ENCODE data around the gene VWA5B2. TPM values are rescaled to one million over a fixed set of nuclear protein-coding genes. Genes with fewer than 3 reads are reported as not detected.

Gene VWA5B2
- total and polyA plus RNA-seq, 2 of the 13 experiments (the other 11 are each of a cell fraction or from before 2014, with no cell fraction given), result 0.03 to 0.04 TPM

DNA sequence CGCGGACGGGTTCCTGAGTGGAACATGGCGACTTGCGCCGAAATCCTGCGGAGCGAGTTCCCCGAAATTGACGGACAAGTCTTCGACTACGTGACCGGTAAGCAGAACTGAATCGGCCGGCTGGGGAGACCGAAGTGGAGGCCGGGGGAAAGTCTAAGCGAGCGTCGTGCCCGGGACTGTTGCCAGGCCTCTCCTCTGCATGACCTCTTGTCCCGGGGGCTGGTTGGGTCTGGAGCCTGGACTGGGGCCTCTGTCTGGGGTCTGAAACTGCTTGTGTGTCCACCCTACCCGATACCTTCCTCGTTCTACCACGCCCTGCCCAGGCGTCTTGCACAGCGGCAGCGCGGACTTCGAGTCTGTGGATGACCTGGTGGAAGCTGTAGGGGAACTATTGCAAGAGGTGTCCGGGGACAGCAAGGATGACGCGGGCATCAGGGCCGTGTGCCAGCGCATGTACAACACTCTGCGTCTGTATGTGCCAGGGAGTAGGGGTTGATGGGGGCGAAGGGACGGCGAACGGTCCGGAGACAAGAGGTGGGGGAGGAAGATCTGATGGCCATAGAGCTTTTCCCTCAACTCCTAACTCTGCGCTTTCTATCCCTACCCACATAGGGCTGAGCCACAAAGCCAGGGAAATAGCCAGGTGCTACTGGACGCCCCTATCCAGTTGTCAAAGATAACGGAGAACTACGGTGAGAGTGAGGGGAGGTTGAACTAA lies 43.0 kb upstream of the VWA5B2 start, which contains the start of gene ABCF3 (continued):
- TF ChIP-seq NAIF1 (CRISPR knock-in tag; IDR thresholded peaks at IDR 0.05; ENCODE audit: borderline replicate concordance) (no peak; the same call in 1 of the 2 replicates), HNRNPLL (IDR thresholded peaks at IDR 0.05; ENCODE audit: low read depth, low read length, poor library complexity, severe bottlenecking) (peak; percentile 86), TAF15 (IDR thresholded peaks at IDR 0.05; ENCODE audit: low read depth, low read length, poor library complexity, severe bottlenecking) (no peak), GZF1 (CRISPR knock-in tag; IDR thresholded peaks at IDR 0.05) (no peak), UBTF (CRISPR knock-in tag; IDR thresholded peaks at IDR 0.05) (no peak; the same call in 1 of the 2 replicates), ZNF12 (CRISPR knock-in tag; IDR thresholded peaks at IDR 0.05) (no peak), EP300 (IDR thresholded peaks at IDR 0.05; ENCODE audit: low read depth in 2 of 2, low read length in 2 of 2) (no peak), EP300 (CRISPR knock-in tag; IDR thresholded peaks at IDR 0.05; ENCODE audit: borderline replicate concordance) (no peak), ZNF784 (CRISPR knock-in tag; IDR thresholded peaks at IDR 0.05; ENCODE audit: borderline replicate concordance) (no peak), ZNF564 (CRISPR knock-in tag; IDR thresholded peaks at IDR 0.05) (no peak), TRAFD1 (CRISPR knock-in tag; IDR thresholded peaks at IDR 0.05; ENCODE audit: borderline replicate concordance) (no peak), AGO2 (optimal IDR thresholded peaks at IDR 0.05; ENCODE audit: low read depth, low read length) (no peak), ZBTB14 (CRISPR knock-in tag; IDR thresholded peaks at IDR 0.05) (no peak), MAF1 (CRISPR knock-in tag; IDR thresholded peaks at IDR 0.05; ENCODE audit: borderline replicate concordance) (no peak), IKZF5 (CRISPR knock-in tag; IDR thresholded peaks at IDR 0.05) (peak; percentile 10; the same call in 1 of the 2 replicates), ZNF75D (CRISPR knock-in tag; IDR thresholded peaks at IDR 0.05; ENCODE audit: borderline replicate concordance) (no peak), ZNF558 (CRISPR knock-in tag; IDR thresholded peaks at IDR 0.05; ENCODE audit: borderline replicate concordance) (no peak), STAG1 (CRISPR knock-in tag; IDR thresholded peaks at IDR 0.05) (no peak)
- TF ChIP-seq, protein P1, sequence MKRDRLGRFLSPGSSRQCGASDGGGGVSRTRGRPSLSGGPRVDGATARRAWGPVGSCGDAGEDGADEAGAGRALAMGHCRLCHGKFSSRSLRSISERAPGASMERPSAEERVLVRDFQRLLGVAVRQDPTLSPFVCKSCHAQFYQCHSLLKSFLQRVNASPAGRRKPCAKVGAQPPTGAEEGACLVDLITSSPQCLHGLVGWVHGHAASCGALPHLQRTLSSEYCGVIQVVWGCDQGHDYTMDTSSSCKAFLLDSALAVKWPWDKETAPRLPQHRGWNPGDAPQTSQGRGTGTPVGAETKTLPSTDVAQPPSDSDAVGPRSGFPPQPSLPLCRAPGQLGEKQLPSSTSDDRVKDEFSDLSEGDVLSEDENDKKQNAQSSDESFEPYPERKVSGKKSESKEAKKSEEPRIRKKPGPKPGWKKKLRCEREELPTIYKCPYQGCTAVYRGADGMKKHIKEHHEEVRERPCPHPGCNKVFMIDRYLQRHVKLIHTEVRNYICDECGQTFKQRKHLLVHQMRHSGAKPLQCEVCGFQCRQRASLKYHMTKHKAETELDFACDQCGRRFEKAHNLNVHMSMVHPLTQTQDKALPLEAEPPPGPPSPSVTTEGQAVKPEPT (CRISPR knock-in tag; IDR thresholded peaks at IDR 0.05; ENCODE audit: low read depth), result no peak; the same call in 1 of the 2 replicates

Data from HepG2 (cell line).